H1 (cell line): ENCODE measurements around the gene COL5A2. TPM values are rescaled to one million over a fixed set of nuclear protein-coding genes. Genes with fewer than 3 reads are reported as not detected.

Experiments used
- polyA plus RNA-seq, 7 experiments: library from polyadenylated mRNA; depleted of rRNA in 3 of 7; stranded (reverse) in 5 of 7; unstranded in 2 of 7; fragments of >200 nt in 5 of 7; fragments of 200-250 nt in 2 of 7; gene quantifications; 1 replicate in 5 of 7; 2 replicates in 1 of 7; 4 replicates in 1 of 7; pipeline versions ENCODE4 v1.2.1 to v1.2.3, GENCODE V29; 2011 to 2013; ENCODE audit warnings: missing spikeins in 2 of 7, mixed read lengths in 2 of 7
- total RNA-seq: library from RNA; stranded (reverse); fragmentation: NEBNext Ultra II Directional; extraction: Animal tissue kit (Norgen Biotek cat#: 25700); gene quantifications from 2 replicates; pipeline ENCODE4 v1.2.1, GENCODE V29; 2021
- TF ChIP-seq, protein P1 (sequence below): IDR thresholded peaks from 2 replicates; pipeline ENCODE4 v1.6.1; 2012; ENCODE audit warnings: low read length, inconsistent platforms

The COL5A2 gene
- total and polyA plus RNA-seq, 2 of the 8 experiments (the other 6 are each of a cell fraction or from before 2014, with no cell fraction given) = 4.7 to 24.2 TPM

DNA sequence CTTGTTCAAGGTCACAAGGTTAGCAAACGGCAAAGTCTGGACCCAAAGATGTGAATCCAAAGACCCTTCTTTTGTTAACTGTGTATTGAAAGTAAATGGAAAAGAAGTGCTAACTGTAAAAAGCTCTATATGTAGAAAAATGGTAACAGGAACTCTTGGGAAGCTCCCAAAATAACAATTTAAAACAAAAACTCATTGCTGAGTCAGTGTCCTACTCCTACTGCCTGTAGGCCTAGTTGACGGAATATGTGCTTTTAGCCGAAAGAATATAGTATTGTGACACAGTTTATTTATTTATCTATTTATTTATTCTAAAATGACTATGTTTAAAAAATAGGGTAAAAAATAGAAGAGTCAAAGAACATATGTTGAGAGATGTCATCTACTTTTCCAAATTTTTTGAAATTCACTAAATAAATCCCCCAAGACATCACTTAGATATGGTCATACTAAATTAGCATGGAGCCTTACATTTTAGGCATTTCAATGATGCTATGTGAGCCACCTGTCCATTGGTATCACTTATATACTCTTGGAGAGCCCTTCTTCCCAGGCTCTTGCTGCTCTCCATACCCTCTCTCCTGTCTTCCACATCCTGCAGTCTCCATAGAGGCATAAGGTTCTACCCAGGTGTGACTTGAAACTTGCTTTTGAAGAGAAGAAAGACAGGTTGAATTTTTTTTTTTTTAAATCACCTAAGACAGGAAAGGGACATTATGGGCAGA lies 13.7 kb downstream of the COL5A2 start (continued):
- TF ChIP-seq, protein P1, sequence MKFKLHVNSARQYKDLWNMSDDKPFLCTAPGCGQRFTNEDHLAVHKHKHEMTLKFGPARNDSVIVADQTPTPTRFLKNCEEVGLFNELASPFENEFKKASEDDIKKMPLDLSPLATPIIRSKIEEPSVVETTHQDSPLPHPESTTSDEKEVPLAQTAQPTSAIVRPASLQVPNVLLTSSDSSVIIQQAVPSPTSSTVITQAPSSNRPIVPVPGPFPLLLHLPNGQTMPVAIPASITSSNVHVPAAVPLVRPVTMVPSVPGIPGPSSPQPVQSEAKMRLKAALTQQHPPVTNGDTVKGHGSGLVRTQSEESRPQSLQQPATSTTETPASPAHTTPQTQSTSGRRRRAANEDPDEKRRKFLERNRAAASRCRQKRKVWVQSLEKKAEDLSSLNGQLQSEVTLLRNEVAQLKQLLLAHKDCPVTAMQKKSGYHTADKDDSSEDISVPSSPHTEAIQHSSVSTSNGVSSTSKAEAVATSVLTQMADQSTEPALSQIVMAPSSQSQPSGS = no peak
- TF ChIP-seq, all 59 proteins: peak for 0
